Neural crest cell (in vitro differentiated cells): ENCODE results near the gene TCTN1. TPM values are rescaled to one million over a fixed set of nuclear protein-coding genes. Genes with fewer than 3 reads are reported as not detected.
"Not testable (repeated sequence)": the region's sequence is repeated elsewhere in the genome, so short reads cannot be mapped to it uniquely, and the experiment has no call there.

Experiments
- DNase-seq: peaks from one replicate; pipeline ENCODE4 v3.0.0; 2021; ENCODE audit warnings: low read depth, mixed read lengths, low spot score
- H3K27ac Mint-ChIP-seq: one replicate; pipeline ENCODE4 v1.8.0; 2021; ENCODE audit warnings: mild to moderate bottlenecking, mixed read lengths; ENCODE audit not compliant: unreplicated experiment
- H3K27me3 Mint-ChIP-seq: 2 replicates; pipeline ENCODE4 v1.8.0; 2021; ENCODE audit warnings: low read depth, mild to moderate bottlenecking, mixed read lengths
- H3K36me3 Mint-ChIP-seq: 2 replicates; pipeline ENCODE4 v1.8.0; 2021; ENCODE audit warnings: low read depth, mild to moderate bottlenecking, mixed read lengths
- H3K4me1 Mint-ChIP-seq: 2 replicates; pipeline ENCODE4 v1.8.0; 2021; ENCODE audit warnings: mixed read lengths
- H3K4me3 Mint-ChIP-seq: one replicate; pipeline ENCODE4 v1.8.0; 2021; ENCODE audit warnings: mild to moderate bottlenecking, mixed read lengths
- H3K9me3 Mint-ChIP-seq: 2 replicates; pipeline ENCODE4 v1.8.0; 2021; ENCODE audit warnings: mixed read lengths
- CTCF ChIP-seq: fragments of 200-600 bp; sonication (generic); conservative IDR thresholded peaks from 2 replicates; pipeline ENCODE4 v1.5.0; 2021; ENCODE audit warnings: antibody characterized with exemption, mild to moderate bottlenecking
- total RNA-seq: library from RNA; stranded (reverse); gene quantifications from 2 replicates; pipeline ENCODE4 v1.2.1, GENCODE V29; 2021

The TCTN1 gene
- total RNA-seq, 1 donor from 2014 or later: 58.1 TPM

DNA sequence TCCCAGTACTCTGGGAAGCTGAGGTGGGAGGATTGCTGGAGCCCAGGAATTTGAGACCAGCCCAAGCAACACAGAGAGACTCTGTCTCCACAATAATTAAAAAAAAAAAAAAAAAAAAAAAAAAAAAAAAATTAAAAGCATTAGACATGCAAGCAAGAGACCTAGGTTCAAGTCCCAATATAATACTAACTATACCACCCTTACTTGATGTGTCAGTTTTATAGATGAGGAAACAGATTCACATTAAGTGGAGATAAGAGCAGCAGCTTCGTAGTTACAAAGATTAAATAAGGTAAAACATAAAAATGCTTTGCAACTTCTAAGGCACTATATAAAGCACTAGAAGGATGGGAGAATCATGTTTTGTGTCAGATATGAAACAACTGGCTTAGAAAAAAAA is 39.9 kb upstream of the TCTN1 start:
- Mint-ChIP-seq H3K9me3 (peaks cover 5% of the 10 kb centered on the region), H3K4me3 (no peak overlapping the region), H3K27me3 (no peaks in the 10 kb centered on the region), H3K36me3 (peaks cover 13% of the 10 kb centered on the region), H3K27ac (no peak overlapping the region), H3K4me1 (peaks cover 16% of the 10 kb centered on the region)
- DNase-seq: no peak
- no peak for TF ChIP-seq CTCF

DNA sequence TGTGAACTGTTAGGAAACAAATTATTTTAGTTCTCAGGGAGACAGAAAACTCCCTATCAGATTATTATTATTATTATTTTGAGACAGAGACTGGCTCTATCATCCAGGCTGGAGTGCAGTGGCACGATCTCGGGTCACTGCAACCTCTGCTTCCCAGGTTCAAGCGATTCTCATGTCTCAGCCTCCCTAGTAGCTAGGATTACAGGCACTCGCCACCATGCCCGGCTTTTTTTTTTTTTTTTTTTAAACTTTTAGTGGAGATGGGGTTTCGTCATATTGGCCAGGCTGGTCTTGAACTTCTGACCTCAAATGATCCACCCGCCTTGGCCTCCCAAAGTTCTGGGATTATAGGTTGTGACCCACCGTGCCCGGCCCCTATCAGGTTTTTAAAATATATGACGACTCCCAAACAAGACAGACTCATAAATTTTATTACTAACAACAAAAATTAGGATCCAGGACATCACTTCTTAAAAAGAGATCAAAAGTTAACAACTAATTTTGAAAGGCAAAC is 39.2 kb upstream of the TCTN1 start:
- H3K9me3 Mint-ChIP-seq, DNase-seq, H3K4me3 Mint-ChIP-seq, H3K27ac Mint-ChIP-seq, H3K27me3 Mint-ChIP-seq: not testable (repeated sequence)
- Mint-ChIP-seq H3K36me3 (peaks cover 11% of the 10 kb centered on the region), H3K4me1 (peaks cover 16% of the 10 kb centered on the region)

DNA sequence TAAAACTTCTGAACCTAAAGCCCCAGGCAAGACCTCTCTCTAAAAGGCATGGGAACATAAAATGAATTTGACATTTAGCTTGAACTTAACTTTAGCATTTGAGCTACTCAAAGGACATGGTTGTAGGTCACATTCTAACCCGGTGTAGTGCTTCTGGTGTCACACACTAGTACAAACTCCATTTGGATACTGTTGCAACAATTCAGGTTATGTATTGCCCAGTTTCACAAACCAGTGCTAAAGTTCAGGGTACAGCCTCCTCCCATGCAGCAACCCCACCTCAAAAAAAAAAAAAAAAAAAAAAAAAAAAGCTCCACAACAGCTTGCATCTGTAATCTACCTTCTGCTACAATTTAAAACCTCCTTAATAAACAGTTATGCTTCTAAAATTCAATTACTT is 38.6 kb upstream of the TCTN1 start:
- Mint-ChIP-seq H3K27me3 (no peaks in the 10 kb centered on the region), H3K27ac (no peak overlapping the region), H3K36me3 (peaks cover 10% of the 10 kb centered on the region), H3K4me1 (peaks cover 16% of the 10 kb centered on the region), H3K9me3 (peaks cover 5% of the 10 kb centered on the region), H3K4me3 (no peak overlapping the region)
- no peak for TF ChIP-seq CTCF
- no peak for DNase-seq

DNA sequence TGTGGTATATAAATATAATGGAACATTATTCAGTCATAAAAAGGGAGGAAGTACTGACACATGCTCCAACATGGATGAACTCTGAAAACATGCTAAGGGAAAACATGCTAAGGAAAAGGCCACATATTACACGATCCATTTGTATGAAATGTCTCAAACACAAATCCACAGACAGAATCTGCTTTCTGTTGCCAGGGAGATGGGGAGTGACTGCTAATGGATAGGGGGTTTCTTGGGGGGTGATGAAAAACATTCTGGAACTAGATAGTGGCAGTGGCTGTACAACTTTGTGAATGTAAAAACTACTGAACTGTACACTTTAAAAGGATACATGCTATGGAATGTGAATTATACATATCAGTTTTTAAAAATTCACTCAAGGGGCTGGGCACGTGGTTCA is 37.4 kb upstream of the TCTN1 start:
- no peak for DNase-seq
- Mint-ChIP-seq H3K36me3 (peaks cover 8% of the 10 kb centered on the region), H3K4me1 (peaks cover 21% of the 10 kb centered on the region), H3K4me3 (peak overlapping the region; percentile 2), H3K27ac (no peak overlapping the region), H3K9me3 (peaks cover 5% of the 10 kb centered on the region), H3K27me3 (no peaks in the 10 kb centered on the region)
- TF ChIP-seq CTCF: no peak

- Mint-ChIP-seq H3K9me3 (no peaks in the 10 kb centered on the region), H3K27me3 (no peaks in the 10 kb centered on the region), H3K36me3 (no peaks in the 10 kb centered on the region), H3K4me3 (peak overlapping the region; percentile 8), H3K27ac (no peak overlapping the region), H3K4me1 (peaks cover 27% of the 10 kb centered on the region)
- no peak for DNase-seq
- no peak for TF ChIP-seq CTCF
These were observed 35.9 kb upstream of the TCTN1 start for GRCh38 chr12:110577864-110578693.
